ENCODE data around the gene ZNF625. TPM values are rescaled to one million over a fixed set of nuclear protein-coding genes. Genes with fewer than 3 reads are reported as not detected.

ZNF625 gene
- total RNA-seq, 1 experiment from 2014 or later, result 7.7 TPM

GRCh38 chr19:12155324-12155860 lies 1.1 kb downstream of the ZNF625 start:
- Histone ChIP-seq H3K36me3 (replicated peaks; ENCODE audit: control insufficient read depth, insufficient read depth, low read length) (peaks cover 3% of the 10 kb centered on the region), H3K27me3 (ENCODE audit: control insufficient read depth, insufficient read depth, low read length) (no peaks in the 10 kb centered on the region; the same call in 1 of the 2 replicates), H3K4me3 (ENCODE audit: insufficient read depth, low read depth, low read length) (peak overlapping the region; percentile 83)
- peak; percentile 23 for DNase-seq

DNA sequence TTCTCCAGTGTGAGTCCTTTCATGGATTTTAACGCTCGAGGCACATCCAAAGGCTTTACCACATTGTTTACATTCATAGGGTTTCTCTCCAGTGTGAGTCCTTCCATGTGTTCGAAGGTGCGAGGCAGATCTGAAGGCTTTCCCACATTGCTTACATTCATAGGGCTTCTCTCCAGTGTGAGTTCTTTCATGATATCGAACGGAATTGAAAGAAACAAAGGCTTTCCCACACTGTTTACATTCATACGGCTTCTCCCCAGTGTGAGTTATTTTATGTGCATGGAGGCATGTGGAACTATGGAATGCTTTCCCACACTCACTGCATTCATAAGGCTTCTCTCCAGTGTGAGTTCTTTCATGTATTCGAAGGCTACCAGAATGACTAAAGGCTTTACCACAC lies 11.2 kb downstream of the ZNF625 start:
- Histone ChIP-seq H3K27me3 (ENCODE audit: control insufficient read depth, insufficient read depth, low read length) (no peaks in the 10 kb centered on the region), H3K36me3 (replicated peaks; ENCODE audit: control insufficient read depth, insufficient read depth, low read length) (peaks cover 23% of the 10 kb centered on the region), H3K4me3 (ENCODE audit: insufficient read depth, low read depth, low read length) (no peak overlapping the region)
- no peak for DNase-seq

GRCh38 chr19:12141405-12141736 lies 15.2 kb downstream of the ZNF625 start:
- Histone ChIP-seq H3K4me3 (ENCODE audit: insufficient read depth, low read depth, low read length) (no peak overlapping the region), H3K27me3 (ENCODE audit: control insufficient read depth, insufficient read depth, low read length) (no peaks in the 10 kb centered on the region), H3K36me3 (replicated peaks; ENCODE audit: control insufficient read depth, insufficient read depth, low read length) (peaks cover 21% of the 10 kb centered on the region)
- DNase-seq, result no peak

- peak; percentile 82 for DNase-seq
- Histone ChIP-seq H3K36me3 (replicated peaks; ENCODE audit: control insufficient read depth, insufficient read depth, low read length) (peaks cover 17% of the 10 kb centered on the region), H3K27me3 (ENCODE audit: control insufficient read depth, insufficient read depth, low read length) (no peaks in the 10 kb centered on the region), H3K4me3 (ENCODE audit: insufficient read depth, low read depth, low read length) (peak overlapping the region; percentile 17)
Observed at GRCh38 chr19:12140545-12141404, 15.8 kb downstream of the ZNF625 start.

DNA sequence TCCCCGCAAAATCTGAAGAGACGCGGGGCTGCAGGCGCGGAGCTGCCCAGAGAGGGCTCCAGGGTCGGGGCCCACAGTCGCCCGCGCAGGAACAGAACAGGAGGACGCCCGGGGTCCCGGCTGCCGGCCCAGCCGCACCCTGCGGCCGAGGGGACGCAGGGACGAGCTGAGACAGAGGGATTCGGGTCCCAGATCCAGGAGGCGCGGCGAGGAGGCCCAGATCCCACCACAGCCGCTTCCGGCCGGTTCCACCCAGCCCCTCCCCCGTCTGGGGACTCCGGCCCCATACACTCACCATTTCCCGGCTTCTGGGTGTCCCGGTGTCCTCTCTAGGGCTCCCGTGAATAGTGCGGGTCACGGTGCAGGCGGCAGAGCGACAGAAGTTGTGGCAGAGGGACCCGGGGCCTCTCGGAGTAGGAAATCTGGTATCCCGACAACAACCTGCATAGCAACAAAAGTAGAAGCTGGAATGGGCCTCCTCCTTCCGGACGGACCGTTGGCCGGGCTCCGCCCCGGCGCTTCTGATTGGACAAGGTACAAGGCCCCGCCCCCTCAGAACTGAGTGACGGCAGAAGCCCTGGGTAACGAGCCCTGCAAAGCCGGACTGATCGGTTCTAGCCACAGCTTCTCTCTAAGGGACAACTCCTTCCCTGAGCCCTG lies 16.5 kb downstream of the ZNF625 start, which contains the start of gene ZNF20:
Gene ZNF20, minus strand, starts transcription at position 466 of the 660 bp plus-strand sequence. Its CDS starts 168 bp downstream, at position 298.
- Histone ChIP-seq H3K27me3 (ENCODE audit: control insufficient read depth, insufficient read depth, low read length) (no peaks in the 10 kb centered on the region), H3K36me3 (replicated peaks; ENCODE audit: control insufficient read depth, insufficient read depth, low read length) (peaks cover 11% of the 10 kb centered on the region), H3K4me3 (ENCODE audit: insufficient read depth, low read depth, low read length) (peak within 1 kb of the TSS; percentile 75)
- peak; percentile 97 for DNase-seq

DNA sequence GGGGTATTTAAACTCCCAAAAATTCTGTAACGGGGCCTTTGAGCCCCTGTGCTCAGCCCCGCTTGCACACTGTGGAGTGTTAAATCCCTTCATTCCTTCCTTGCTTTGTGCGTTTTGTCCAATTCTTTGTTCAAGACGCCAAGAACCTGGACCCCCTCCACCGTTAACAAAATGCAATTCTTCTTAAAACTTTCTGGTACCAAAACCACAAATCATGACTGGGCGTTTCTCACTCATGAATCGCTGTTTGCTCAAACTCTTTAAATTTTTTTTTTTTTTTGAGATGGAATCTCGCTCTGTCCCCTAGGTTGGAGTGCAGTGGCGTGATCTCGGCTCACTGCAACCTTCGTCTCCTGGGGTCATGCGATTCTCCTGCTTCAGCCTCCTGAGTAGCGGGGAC lies 17.3 kb downstream of the ZNF625 start:
- Histone ChIP-seq H3K4me3 (ENCODE audit: insufficient read depth, low read depth, low read length) (peak overlapping the region; percentile 75), H3K27me3 (ENCODE audit: control insufficient read depth, insufficient read depth, low read length) (no peaks in the 10 kb centered on the region), H3K36me3 (replicated peaks; ENCODE audit: control insufficient read depth, insufficient read depth, low read length) (peaks cover 15% of the 10 kb centered on the region)
- DNase-seq, result no peak

GRCh38 chr19:12137221-12137940 lies 19.2 kb downstream of the ZNF625 start:
- peak; percentile 42 for DNase-seq
- no peaks in the 10 kb centered on the region for H3K27me3 ChIP-seq (ENCODE audit: control insufficient read depth, insufficient read depth, low read length)
- no peak overlapping the region for H3K4me3 ChIP-seq (ENCODE audit: insufficient read depth, low read depth, low read length)
- peaks cover 28% of the 10 kb centered on the region for H3K36me3 ChIP-seq (replicated peaks; ENCODE audit: control insufficient read depth, insufficient read depth, low read length)

DNA sequence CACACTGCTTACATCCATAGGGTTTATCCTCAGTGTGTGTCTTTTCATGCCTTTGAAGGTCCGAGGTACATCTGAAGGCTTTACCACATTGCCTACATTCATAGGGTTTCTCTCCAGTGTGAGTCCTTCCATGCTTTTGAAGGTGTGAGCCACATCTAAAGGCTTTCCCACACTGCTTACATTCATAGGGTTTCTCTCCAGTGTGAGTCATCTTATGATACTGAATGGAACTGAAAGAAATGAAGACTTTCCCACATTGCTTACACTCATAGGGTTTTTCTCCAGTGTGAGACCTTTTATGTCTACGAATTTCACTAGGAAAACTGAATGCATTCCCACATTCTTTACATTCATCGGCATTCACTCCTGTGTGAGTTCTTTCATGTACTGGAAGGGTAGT lies 23.5 kb downstream of the ZNF625 start:
- no peak for DNase-seq
- no peaks in the 10 kb centered on the region for H3K27me3 ChIP-seq (ENCODE audit: control insufficient read depth, insufficient read depth, low read length)
- no peak overlapping the region for H3K4me3 ChIP-seq (ENCODE audit: insufficient read depth, low read depth, low read length)
- peaks cover 34% of the 10 kb centered on the region for H3K36me3 ChIP-seq (replicated peaks; ENCODE audit: control insufficient read depth, insufficient read depth, low read length)

- Histone ChIP-seq H3K36me3 (replicated peaks; ENCODE audit: control insufficient read depth, insufficient read depth, low read length) (no peaks in the 10 kb centered on the region), H3K4me3 (ENCODE audit: insufficient read depth, low read depth, low read length) (no peak overlapping the region), H3K27me3 (ENCODE audit: control insufficient read depth, insufficient read depth, low read length) (no peaks in the 10 kb centered on the region)
- peak; percentile 59 for DNase-seq
Observed at GRCh38 chr19:12126707-12127106, 29.8 kb downstream of the ZNF625 start.

DNA sequence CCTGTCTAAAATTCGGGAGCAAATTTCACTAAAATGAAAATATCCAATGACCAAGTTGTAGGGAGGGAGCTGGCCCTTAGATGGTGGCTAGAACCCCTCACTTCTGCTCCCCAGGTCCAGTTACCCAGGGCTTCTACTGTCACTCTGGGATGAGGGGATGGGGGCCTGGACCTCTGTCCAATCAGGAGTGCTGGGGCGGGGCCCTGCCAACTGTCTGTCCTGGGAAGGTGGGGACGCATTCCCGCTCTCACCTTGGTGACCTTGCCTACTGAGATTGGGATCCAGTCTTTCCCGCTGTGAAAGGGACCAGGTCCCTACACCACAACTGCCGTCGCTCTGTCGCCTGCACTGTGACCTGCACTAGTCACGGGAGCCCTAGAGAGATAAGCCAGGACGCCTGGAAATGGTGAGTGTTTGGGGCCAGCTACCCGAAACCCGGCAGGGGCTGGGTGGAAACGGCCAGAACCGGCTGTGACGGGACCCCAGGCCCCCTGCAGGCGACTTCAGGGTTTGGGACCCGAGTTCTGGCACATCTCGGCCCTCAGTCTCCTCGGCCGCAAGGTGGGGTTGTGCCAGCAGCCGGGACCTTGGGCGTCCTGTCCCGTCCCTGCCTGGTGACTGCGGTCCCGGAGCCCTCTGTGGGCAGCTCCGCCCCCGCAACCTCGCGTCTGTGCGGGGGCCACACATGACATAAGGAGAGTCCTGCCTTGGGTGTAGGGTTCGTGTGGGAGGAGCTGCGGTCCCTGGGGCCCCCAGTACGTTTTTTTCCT lies 39.1 kb downstream of the ZNF625 start:
- Histone ChIP-seq H3K4me3 (ENCODE audit: insufficient read depth, low read depth, low read length) (no peak overlapping the region), H3K36me3 (replicated peaks; ENCODE audit: control insufficient read depth, insufficient read depth, low read length) (peaks cover 9% of the 10 kb centered on the region), H3K27me3 (ENCODE audit: control insufficient read depth, insufficient read depth, low read length) (no peaks in the 10 kb centered on the region)
- DNase-seq, result peak; percentile 61

DNA sequence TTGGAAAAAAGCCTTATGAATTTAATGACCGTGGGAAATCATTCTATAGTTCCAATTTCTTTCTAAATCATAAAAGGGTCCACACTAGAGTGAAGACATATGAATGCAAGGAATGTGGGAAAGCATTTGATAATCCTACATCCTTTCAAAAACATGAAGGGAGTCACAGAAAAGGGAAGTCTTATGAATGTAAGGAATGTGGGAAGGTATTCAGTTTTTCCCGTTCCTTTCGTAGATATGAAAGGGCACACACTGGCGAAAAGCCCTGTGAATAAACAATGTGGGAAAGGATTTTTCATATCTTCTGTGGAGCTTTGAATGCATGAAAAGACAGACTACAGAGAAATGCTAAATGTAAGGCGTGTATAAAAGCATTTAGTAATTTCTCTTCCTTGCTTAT lies 43.4 kb downstream of the ZNF625 start:
- DNase-seq, result no peak
- Histone ChIP-seq H3K27me3 (ENCODE audit: control insufficient read depth, insufficient read depth, low read length) (no peaks in the 10 kb centered on the region), H3K4me3 (ENCODE audit: insufficient read depth, low read depth, low read length) (no peak overlapping the region), H3K36me3 (replicated peaks; ENCODE audit: control insufficient read depth, insufficient read depth, low read length) (peaks cover 30% of the 10 kb centered on the region)

- Histone ChIP-seq H3K4me3 (ENCODE audit: insufficient read depth, low read depth, low read length) (no peak overlapping the region), H3K36me3 (replicated peaks; ENCODE audit: control insufficient read depth, insufficient read depth, low read length) (peaks cover 30% of the 10 kb centered on the region), H3K27me3 (ENCODE audit: control insufficient read depth, insufficient read depth, low read length) (no peaks in the 10 kb centered on the region)
- DNase-seq, result no peak
Observed at GRCh38 chr19:12112701-12113100, 43.8 kb downstream of the ZNF625 start.

DNA sequence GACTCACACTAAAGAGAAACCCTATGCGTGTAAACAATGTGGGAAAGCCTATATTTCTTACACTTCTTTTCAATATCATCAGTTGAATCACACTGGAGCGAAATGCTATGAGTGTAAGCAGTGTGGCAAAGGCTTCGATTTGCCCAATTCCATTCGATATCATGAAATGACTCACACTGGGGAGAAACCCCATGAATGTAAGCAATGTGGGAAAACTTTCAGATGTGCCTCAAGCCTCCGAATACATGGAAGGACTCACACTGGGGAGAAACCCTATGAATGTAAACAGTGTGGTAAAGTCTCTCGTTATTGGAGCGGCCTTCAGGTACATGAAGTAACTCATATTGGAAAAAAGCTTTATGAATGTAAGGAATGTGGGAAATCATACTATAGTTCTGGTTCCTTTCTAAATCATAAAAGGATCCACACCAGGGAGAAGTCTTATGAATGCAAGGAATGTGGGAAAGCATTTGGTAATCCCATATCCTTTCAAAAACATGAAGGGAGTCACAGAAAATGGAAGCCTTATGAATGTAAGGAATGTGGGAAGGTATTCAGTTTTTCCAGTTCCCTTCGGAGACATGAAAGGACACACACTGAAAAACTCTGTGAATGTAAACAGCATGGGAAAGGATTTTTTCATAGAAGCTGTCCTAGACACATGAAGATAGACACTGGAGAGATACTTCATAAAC lies 44.4 kb downstream of the ZNF625 start:
- no peak for DNase-seq
- Histone ChIP-seq H3K4me3 (ENCODE audit: insufficient read depth, low read depth, low read length) (no peak overlapping the region), H3K27me3 (ENCODE audit: control insufficient read depth, insufficient read depth, low read length) (no peaks in the 10 kb centered on the region), H3K36me3 (replicated peaks; ENCODE audit: control insufficient read depth, insufficient read depth, low read length) (peaks cover 30% of the 10 kb centered on the region)

Data from H7 (cell line).